Chondrocyte (in vitro differentiated cells): ENCODE data around the gene USHBP1. TPM values are rescaled to one million over a fixed set of nuclear protein-coding genes. Genes with fewer than 3 reads are reported as not detected.

ENCODE experiments used
- DNase-seq: peaks from one replicate; pipeline ENCODE4 v3.0.0; 2021; ENCODE audit warnings: mixed read lengths, low spot score
- H3K27ac Mint-ChIP-seq: one replicate; pipeline ENCODE4 v1.8.0; 2021; ENCODE audit warnings: mild to moderate bottlenecking, moderate library complexity, mixed read lengths; ENCODE audit not compliant: unreplicated experiment
- H3K27me3 Mint-ChIP-seq: 2 replicates; pipeline ENCODE4 v1.8.0; 2021; ENCODE audit warnings: low read depth, mixed read lengths
- H3K36me3 Mint-ChIP-seq: 2 replicates; pipeline ENCODE4 v1.8.0; 2021; ENCODE audit warnings: low read depth, mixed read lengths
- H3K4me1 Mint-ChIP-seq: 2 replicates; pipeline ENCODE4 v1.8.0; 2021; ENCODE audit warnings: low read depth, mild to moderate bottlenecking, mixed read lengths
- H3K4me3 Mint-ChIP-seq: one replicate; pipeline ENCODE4 v1.8.0; 2021; ENCODE audit warnings: mild to moderate bottlenecking, moderate library complexity, mixed read lengths; ENCODE audit not compliant: unreplicated experiment
- H3K9me3 Mint-ChIP-seq: 2 replicates; pipeline ENCODE4 v1.8.0; 2021; ENCODE audit warnings: low read depth, mixed read lengths
- CTCF ChIP-seq: fragments of 200-600 bp; sonication (generic); IDR thresholded peaks from 2 replicates; pipeline ENCODE4 v1.5.0; 2021; ENCODE audit warnings: antibody characterized with exemption, mild to moderate bottlenecking, moderate library complexity
- total RNA-seq: library from RNA; stranded (reverse); gene quantifications from 3 replicates; pipeline ENCODE4 v1.2.1, GENCODE V29; 2021

Gene USHBP1
- total RNA-seq, 1 donor from 2014 or later = not detected

- H3K4me3 Mint-ChIP-seq = no peak overlapping the region
- no peak for TF ChIP-seq CTCF
Observed at GRCh38 chr19:17293605-17294004, 29.1 kb upstream of the USHBP1 start.

GRCh38 chr19:17292301-17293074, 27.9 kb upstream of the USHBP1 start:
- Mint-ChIP-seq H3K27ac (peak overlapping the region; percentile 85), H3K9me3 (no peaks in the 10 kb centered on the region), H3K4me3 (peak overlapping the region; percentile 82), H3K27me3 (no peaks in the 10 kb centered on the region), H3K36me3 (no peaks in the 10 kb centered on the region), H3K4me1 (peaks cover 8% of the 10 kb centered on the region)
- no peak for DNase-seq
- peak; percentile 83 for TF ChIP-seq CTCF

More at GRCh38 chr19:17293605-17294004, 29.1 kb upstream of the USHBP1 start:
- peaks cover 8% of the 10 kb centered on the region for H3K4me1 Mint-ChIP-seq
- H3K9me3 Mint-ChIP-seq = no peaks in the 10 kb centered on the region
- peaks cover 1% of the 10 kb centered on the region for H3K36me3 Mint-ChIP-seq
- H3K27me3 Mint-ChIP-seq = no peaks in the 10 kb centered on the region
- no peak overlapping the region for H3K27ac Mint-ChIP-seq
- DNase-seq = no peak

- H3K9me3 Mint-ChIP-seq = no peaks in the 10 kb centered on the region
- no peak for TF ChIP-seq CTCF
- DNase-seq = no peak
- H3K4me1 Mint-ChIP-seq = peaks cover 8% of the 10 kb centered on the region
- H3K27ac Mint-ChIP-seq = no peak overlapping the region
- peak overlapping the region; percentile 22 for H3K4me3 Mint-ChIP-seq
- no peaks in the 10 kb centered on the region for H3K27me3 Mint-ChIP-seq
- no peaks in the 10 kb centered on the region for H3K36me3 Mint-ChIP-seq
Observed at GRCh38 chr19:17289489-17289888, 24.9 kb upstream of the USHBP1 start.

GRCh38 chr19:17286752-17287151, 22.2 kb upstream of the USHBP1 start:
- TF ChIP-seq CTCF = no peak
- Mint-ChIP-seq H3K4me3 (no peak overlapping the region), H3K4me1 (peaks cover 7% of the 10 kb centered on the region), H3K27me3 (no peaks in the 10 kb centered on the region), H3K9me3 (no peaks in the 10 kb centered on the region), H3K36me3 (no peaks in the 10 kb centered on the region), H3K27ac (no peak overlapping the region)
- no peak for DNase-seq

DNA sequence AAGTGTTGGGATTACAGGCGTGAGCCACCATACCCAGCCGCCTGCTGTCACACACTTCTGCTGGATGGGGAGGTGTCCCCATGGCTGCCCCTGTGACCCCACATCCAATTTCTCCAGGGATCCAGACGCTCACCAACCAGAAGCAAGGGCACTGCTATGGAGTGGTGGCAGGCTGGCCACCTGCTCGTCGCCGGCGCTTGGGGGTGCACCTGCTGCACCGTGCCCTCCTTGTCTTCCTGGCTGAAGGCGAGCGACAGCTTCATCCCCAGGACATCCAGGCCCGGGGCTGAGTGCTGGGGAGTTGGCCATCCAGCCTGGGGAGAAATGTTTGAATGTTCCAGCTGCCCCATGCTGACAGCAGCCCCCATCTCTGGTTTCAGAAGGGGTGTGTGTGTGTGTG, 21.7 kb upstream of the USHBP1 start:
- Mint-ChIP-seq H3K27ac (no peak overlapping the region), H3K36me3 (no peaks in the 10 kb centered on the region), H3K4me3 (no peak overlapping the region), H3K4me1 (peaks cover 10% of the 10 kb centered on the region), H3K9me3 (no peaks in the 10 kb centered on the region), H3K27me3 (no peaks in the 10 kb centered on the region)
- DNase-seq = no peak
- TF ChIP-seq CTCF = no peak
